T-helper 22 cell (primary cell): ENCODE results near the gene AP4B1.
"Not testable (repeated sequence)": the region's sequence is repeated elsewhere in the genome, so short reads cannot be mapped to it uniquely, and the experiment has no call there.

Experiments
- DNase-seq: peaks from one replicate; pipeline ENCODE4 v3.0.0-alpha.2; 2020; ENCODE audit warnings: low read depth

AP4B1 gene

DNA sequence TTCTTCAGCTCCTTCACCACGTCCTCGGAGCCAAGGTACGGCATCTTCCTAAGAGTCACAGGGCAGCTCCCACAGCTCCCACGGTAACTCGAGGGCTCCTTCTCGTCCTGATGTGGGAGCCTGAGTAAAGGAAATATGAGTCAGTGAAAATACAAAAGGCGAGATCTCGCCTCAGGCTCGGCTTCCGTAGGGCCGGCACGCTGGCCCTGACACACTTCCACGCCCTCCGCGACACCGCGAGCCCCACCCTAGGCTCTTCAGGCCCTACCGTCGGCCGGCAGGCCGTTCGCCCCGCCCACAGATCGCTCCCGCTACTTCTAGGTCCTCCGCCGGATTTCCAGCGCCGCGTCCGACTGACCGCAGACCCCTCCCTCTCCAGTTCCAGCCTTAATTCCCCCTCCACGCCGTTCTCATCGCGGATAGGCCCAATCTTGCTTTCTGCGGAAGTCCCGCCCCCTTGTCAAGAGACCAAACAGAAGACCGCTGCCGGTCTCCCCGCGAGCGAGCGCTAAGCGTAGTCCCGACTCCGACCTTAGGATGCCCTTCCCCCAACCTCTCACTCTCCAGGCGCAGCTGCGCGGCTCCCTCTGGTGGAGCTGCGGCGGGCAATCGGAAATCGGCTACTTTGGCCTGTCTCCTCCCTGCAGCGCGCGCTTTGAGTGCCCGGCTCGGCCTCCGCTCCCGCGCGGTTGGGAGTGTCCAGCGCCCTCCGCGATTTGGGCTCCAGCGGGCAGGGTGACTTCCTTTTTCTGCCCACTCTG, at the start of gene AP4B1, which contains the start of gene DCLRE1B:
AP4B1 (minus strand) TSS at position 126 of the 761 bp plus-strand sequence; CDS start at position 44, 82 bp downstream.
DCLRE1B (plus strand) TSS at position 653 of the 761 bp plus-strand sequence. CDS start 261 bp downstream, outside the sequence.
- DNase-seq = peak; percentile 97

DNA sequence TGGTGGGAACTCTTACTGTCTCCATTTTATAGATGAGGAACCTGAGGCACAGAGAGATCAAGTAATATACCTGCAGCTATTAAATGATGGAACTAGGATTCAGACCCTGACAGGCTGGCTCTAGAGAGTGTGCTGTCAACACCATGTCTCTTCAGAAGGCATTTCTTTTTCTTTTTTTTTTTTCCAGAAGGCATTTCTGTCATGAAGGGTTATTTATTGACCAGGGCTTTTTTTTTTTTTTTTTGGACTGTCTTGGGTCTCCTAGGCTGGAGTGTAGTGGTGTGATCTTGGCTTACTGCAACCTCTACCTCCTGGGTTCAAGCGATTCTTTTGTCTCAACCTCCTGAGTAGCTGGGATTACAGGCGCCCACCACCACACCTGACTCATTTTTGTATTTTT, 47.1 kb upstream of the AP4B1 start:
- DNase-seq = no peak

- no peak for DNase-seq
Observed at GRCh38 chr1:113950908-113951307, 46.3 kb upstream of the AP4B1 start.

GRCh38 chr1:113949007-113949406, 44.4 kb upstream of the AP4B1 start:
- DNase-seq = no peak

- not testable (repeated sequence) for DNase-seq
Observed at GRCh38 chr1:113948151-113948550, 43.6 kb upstream of the AP4B1 start.

DNA sequence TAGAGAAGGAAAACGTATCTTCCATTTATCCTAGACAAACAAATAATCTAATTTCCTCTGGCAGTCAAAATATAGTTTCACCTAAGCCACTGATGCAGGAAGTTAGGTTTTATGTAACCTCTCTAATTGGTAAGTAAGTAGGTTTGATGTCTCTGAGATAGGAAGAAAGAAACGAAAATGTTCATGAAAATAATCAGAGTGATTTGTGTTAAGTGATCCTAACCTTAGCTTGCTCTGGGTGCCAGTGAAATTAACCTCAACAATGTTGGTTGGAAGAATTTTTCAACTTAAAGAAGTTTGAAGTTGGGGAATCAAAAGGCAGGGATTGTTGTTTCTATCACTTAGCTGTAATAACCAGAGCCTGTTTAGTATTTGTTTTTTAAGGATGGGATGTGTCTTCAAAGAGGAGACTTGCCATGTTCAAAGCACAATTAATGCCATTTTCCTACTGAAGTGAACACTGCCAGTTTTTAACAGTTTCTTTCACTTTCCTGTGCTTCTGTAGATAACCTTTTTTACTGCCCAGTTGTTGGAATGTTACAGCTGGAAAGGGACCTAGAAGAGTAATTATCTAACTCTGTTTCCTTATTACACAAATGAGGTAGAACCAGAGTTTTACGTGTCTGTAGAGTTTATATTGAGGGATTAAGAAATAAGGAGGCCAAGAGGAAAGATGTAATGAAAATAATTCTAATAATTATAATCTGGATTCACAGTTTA, 42.9 kb upstream of the AP4B1 start:
- no peak for DNase-seq

DNA sequence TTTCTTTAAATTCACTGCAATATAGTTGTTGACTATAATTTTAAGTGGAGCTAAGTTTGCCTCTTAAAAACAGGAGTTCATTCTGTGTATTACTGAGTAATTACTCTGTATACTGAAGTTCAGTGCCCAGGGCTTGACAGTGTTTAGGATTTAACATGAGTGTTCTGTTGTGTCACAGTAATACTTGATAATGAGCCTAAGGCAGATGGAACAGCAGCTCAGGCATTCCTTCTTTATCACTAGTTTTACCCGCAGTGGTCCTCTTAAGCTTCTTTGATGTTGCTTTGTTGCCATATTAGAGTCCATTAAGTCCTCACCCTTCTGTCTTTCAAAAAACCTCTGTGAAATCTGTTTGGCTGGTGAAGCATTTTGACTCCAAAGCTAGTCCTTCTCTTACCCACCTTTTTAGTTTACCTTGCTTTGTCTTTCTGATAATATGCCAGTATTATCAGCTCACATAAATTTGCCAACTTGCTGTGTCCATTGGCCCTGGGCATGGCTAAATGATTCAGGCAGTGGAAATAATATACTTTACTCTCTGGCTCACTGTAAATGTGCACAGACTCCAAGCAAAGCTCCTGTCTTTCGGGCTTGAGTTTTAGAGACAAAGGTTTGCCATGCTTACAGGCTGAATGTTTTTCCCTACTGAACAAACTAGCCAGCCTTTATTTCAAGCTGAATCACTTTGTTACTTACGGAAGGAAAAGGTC, 42.2 kb upstream of the AP4B1 start:
- no peak for DNase-seq

DNA sequence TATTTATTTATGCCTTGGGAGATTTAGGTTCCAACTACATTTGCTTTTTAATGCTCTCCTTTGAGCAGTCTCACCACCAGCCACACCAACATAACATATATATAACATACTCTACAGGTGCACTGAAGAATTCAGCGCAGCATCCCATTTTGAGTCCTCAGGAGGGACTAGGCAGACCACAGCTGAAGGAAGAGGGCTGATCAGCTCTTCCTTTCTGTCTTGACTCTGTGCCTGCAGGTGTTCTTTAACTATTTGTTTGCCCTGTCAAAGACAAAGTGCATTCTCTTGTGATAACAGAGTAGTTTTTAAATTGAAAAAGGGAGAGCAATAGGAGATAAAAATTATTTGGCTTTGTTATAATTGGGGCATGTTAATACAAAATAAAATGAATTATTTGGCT, 41.5 kb upstream of the AP4B1 start:
- no peak for DNase-seq

DNA sequence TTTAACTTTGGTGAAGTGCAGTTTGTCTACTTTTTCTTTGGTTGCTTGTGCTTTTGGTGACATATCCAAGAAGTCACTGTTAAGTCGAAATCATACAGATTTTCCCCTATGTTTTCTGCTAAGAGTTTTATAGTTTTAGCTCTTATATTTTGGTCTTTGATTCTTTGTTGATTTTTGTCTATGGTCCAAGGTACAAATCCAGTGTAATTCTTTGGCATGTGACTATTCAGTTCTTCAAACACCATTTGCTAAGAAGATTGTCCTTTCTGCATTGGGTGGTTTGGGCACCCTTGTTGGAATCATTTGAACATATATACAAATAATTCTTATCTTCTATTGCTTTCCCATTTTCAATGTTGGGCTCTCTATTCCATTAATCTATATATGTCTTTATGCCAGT, 40.7 kb upstream of the AP4B1 start:
- no peak for DNase-seq

GRCh38 chr1:113943028-113943811, 38.6 kb upstream of the AP4B1 start:
- DNase-seq = no peak

- no peak for DNase-seq
Observed at GRCh38 chr1:113942527-113942926, 37.9 kb upstream of the AP4B1 start.

GRCh38 chr1:113941245-113941559, 36.6 kb upstream of the AP4B1 start:
- DNase-seq = no peak

- DNase-seq = peak; percentile 28
Observed at GRCh38 chr1:113940365-113941244, 36.0 kb upstream of the AP4B1 start.

DNA sequence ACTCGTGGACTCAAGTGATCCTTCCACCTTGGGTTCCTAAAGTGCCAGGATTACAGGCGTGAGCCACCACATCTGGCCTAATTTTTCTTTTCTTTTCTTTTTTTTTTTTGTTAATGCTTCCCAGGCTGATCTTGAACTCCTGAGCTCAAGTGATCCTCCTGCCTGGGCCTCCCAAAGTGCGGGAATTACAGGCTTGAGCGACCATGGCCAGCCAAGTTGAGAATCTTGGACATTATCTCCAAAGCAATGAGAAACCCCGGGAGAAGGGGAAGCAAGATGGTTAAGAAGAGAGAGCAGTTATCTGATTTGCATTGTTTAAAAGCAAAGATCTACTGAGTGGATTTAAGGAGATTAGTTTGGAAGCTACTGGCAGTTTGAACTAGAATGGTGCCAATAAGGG, 33.6 kb upstream of the AP4B1 start:
- no peak for DNase-seq

DNA sequence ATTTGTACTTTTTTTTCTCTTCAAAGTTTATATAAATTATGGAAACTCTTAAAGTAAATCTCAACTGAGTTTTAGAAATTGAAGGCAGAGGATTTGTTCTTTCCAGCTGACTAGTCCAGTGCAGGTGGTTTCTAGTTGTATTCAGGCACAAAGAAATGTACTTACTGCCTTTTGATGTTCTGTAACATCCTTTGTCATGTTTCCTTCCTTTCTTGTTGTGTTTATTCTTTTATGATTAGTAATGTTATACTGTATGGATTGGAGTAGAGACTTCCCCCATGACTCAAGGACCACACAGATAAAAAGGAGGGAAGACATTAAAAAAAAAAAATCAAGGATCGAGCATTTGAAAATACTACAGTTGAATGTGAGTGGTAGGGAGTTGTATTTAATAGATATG, 32.5 kb upstream of the AP4B1 start:
- no peak for DNase-seq

GRCh38 chr1:113935970-113936369, 31.4 kb upstream of the AP4B1 start:
- DNase-seq = no peak

DNA sequence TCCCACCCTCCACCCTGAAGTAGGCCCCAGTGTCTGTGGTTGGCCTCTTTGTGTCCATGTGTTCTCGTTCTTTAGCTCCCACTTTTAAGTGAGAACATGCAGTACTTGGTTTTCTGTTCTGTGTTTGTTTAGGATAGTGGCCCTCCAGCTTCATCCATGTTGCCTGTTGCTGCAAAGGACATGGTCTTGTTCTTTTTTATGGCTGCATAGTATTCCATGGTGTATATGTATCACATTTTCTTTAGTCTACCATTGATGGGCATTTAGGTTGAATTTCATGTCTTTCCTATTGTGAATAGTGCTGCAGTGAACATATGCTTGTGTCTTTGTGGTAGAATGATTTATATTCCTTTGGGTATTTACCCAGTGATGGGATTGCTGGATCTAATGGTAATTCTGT, 30.6 kb upstream of the AP4B1 start:
- DNase-seq = no peak

DNA sequence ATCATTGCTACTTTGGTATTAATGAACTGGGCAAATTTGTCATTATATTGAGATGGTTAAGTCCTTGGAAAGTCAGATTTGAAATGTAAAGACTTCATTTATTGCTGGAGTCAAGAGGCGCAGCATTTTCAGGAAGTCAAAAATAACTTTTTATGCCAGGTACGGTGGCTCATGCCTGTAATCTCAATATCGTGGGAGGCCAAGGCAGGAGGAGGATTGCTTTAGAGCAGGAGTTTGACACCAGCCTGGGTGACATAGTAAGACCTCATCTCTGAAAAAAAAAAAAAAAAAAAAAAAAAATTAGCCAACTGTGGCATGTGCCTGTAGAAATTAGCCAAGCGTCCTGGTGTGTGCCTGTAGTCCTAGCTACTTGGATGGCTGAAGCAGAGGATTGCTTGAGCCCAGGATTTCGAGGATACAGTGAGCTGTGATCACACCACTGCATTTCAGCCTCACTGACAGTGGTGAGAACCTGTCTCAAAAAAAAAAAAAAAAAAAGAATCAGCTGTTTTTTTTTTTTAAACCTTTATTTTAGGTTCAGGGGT, 30.0 kb upstream of the AP4B1 start:
- no peak for DNase-seq

- no peak for DNase-seq
Observed at GRCh38 chr1:113934006-113934405, 29.4 kb upstream of the AP4B1 start.

DNA sequence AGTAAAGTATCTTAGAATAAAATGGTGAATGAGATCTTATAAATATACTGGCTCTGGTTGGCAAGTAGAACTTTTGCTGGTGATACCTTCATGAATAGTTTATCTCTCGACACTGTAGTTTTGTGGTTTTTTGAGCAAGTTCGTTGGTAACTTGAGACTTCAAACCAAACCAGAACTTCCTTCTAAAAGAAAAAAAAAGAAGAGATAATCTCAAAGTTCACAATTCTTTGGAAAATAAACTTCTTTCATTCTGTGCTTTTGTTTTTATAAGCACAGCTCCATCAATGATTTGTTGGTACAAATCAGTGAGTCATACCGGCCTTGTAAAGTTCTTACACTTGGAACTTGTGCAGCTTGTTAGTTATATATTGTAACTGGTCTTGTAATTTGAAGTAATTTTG, 26.9 kb upstream of the AP4B1 start:
- DNase-seq = no peak
